PFSK-1 (cell line): ENCODE results near the gene MCEE.
A peak's percentile ranks its signal among the peaks of the same experiment; 100 is the strongest.

Experiments used
- FOXP2 ChIP-seq: optimal IDR thresholded peaks from 2 replicates; pipeline ENCODE3; 2011; ENCODE audit warnings: borderline replicate concordance, control low read depth, inconsistent platforms; ENCODE audit not compliant: insufficient read depth; ENCODE audit errors: extremely low read length, extremely low read depth
- POLR2AphosphoS5 ChIP-seq: IDR thresholded peaks from 2 replicates; pipeline ENCODE4 v1.6.1; 2012; ENCODE audit warnings: low read depth, mild to moderate bottlenecking, control low read depth, low read length, moderate library complexity
- SIN3A ChIP-seq: IDR thresholded peaks from 2 replicates; pipeline ENCODE4 v1.6.1; 2012; ENCODE audit warnings: mild to moderate bottlenecking, low read length, moderate library complexity, borderline replicate concordance; ENCODE audit not compliant: insufficient read depth
- TAF1 ChIP-seq: IDR thresholded peaks from 2 replicates; pipeline ENCODE4 v1.6.1; 2012; ENCODE audit warnings: low read length, control low read depth, borderline replicate concordance; ENCODE audit not compliant: insufficient read depth
- TF ChIP-seq, protein P1 (sequence below), 2 experiments: IDR thresholded peaks; 2 replicates each; pipeline versions ENCODE4 v1.6.1 to v1.8.0; 2011 to 2012; ENCODE audit warnings: low read depth in 2 of 2, low read length in 2 of 2, control low read depth in 1 of 2, inconsistent platforms in 1 of 2, mild to moderate bottlenecking in 1 of 2, moderate library complexity in 1 of 2; ENCODE audit not compliant: insufficient read depth in 1 of 2

MCEE gene

DNA sequence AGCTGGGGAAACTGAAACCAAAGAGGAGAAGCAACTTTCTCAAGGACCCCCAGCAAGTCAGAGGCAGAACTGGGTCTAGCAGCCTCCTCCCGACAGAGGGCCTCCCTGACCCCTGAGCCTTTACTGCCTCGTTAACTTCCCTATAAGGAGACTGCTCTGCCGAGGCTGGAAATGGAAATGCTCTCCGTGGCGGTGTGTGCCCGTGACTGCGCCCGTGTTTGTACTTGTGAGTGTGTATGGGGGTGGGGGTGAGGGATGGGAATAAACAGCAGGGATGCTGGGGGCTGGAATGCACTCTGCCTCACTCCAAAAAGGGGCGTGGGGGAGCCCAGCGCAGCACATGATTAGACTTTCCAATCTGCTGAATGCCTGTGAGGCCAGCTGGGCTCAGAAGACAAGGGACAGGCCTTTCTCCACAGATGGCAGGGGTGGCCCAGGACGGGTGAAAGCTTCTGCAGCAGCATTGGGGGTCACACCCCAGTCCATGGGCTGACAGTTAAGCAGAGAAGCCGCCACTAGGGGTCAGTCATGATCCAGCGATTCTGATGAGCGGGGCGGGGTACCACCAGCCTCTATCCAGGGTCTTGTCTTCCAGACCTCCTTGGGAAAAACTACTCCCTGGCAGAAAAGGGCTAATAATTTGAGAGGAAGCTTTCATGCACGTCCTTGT is 27.2 kb upstream of the MCEE start:
- TF ChIP-seq FOXP2 = no peak
- TF ChIP-seq, protein P1, sequence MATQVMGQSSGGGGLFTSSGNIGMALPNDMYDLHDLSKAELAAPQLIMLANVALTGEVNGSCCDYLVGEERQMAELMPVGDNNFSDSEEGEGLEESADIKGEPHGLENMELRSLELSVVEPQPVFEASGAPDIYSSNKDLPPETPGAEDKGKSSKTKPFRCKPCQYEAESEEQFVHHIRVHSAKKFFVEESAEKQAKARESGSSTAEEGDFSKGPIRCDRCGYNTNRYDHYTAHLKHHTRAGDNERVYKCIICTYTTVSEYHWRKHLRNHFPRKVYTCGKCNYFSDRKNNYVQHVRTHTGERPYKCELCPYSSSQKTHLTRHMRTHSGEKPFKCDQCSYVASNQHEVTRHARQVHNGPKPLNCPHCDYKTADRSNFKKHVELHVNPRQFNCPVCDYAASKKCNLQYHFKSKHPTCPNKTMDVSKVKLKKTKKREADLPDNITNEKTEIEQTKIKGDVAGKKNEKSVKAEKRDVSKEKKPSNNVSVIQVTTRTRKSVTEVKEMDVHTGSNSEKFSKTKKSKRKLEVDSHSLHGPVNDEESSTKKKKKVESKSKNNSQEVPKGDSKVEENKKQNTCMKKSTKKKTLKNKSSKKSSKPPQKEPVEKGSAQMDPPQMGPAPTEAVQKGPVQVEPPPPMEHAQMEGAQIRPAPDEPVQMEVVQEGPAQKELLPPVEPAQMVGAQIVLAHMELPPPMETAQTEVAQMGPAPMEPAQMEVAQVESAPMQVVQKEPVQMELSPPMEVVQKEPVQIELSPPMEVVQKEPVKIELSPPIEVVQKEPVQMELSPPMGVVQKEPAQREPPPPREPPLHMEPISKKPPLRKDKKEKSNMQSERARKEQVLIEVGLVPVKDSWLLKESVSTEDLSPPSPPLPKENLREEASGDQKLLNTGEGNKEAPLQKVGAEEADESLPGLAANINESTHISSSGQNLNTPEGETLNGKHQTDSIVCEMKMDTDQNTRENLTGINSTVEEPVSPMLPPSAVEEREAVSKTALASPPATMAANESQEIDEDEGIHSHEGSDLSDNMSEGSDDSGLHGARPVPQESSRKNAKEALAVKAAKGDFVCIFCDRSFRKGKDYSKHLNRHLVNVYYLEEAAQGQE (IDR thresholded peaks at IDR 0.05; ENCODE audit: insufficient read depth in 1 of 2, low read depth in 2 of 2, low read length in 2 of 2) = peak; percentile 18 to 77; a peak in 2 of 4 replicates
- no peak for TF ChIP-seq POLR2AphosphoS5
- TF ChIP-seq SIN3A = no peak
- no peak for TF ChIP-seq TAF1

DNA sequence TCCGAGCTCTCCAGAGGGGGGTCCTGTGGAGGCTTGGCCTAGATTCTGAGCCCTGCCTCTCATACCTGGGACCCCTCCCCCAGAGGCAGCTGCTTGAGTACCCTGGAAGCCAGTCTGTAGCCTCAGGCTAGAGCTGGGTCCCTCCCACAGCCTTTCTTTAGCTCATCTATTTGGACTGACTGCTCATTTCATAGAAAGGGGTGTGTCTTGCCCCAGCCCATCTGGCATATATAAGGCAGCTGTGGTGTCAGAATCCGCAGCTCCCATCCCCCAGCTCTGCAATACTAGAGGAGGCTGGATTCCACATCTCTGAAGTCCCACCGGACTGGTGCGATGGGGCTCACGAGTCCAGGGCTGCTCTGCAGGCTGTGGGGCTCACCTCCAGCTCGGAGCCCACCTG is 26.5 kb upstream of the MCEE start:
- TF ChIP-seq, protein P1 (IDR thresholded peaks at IDR 0.05; ENCODE audit: insufficient read depth in 1 of 2, low read depth in 2 of 2, low read length in 2 of 2) = no peak
- TF ChIP-seq SIN3A (no peak), POLR2AphosphoS5 (no peak), TAF1 (no peak), FOXP2 (no peak)

DNA sequence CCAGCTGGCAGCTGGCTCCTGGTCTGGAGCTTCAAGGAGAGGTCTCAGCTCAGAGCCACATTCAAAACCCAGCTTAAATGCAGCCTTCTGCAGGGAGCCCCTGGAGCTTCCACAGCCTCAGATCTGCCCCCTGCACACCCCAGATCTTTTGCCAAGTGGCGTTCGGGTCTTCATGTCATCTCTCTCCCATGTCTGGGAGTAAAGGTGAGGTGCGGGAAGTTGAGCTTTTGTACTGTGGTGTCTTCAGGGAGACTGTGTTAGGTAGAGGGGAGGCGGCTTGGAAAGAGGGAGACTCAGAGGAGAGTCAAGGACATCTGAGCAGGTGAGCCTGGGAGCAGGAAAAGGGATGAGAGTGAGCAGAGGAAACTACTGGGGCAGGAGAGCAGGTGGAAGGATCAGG is 25.8 kb upstream of the MCEE start:
- TF ChIP-seq TAF1 (no peak), POLR2AphosphoS5 (no peak), FOXP2 (no peak)

DNA sequence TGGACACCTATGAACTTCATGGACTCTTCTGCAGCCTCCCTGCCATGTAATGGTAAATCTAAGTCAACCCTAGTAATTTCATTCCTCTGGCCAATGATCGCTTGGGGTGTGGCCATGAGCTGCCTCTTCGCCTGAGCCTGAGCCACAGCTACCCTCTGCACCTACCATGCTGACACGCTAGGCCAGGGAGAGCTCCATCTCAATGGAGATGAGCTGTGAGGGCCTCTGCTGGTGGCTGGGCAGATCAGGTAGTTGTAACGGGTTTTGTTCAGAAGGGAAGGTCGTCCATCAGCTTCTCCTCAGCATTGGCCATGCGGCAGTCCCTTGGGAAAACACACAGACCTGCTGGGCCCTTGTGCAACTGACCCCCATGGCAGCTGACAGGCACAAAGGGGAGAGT is 24.8 kb upstream of the MCEE start:
- TF ChIP-seq SIN3A = no peak

DNA sequence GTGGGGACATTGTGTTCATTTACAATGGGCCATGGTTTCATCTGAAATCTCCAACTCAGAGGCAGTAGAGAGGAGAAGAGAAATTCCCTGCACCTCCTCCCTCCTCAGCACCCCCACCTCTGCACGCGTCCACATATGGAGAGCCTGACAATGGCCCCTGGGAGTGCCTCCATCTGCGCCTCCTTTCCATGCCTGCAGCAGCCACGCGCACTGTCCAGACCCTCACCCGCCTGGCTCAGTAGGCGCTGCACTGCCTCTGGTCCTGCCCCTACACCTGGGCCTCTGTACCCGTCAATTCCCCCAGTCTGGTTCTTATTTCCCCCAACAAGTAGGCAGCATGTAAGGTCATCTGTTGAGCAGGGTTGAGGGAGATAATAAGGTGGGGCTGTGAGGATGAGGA is 24.2 kb upstream of the MCEE start:
- TF ChIP-seq FOXP2 (no peak), POLR2AphosphoS5 (no peak), SIN3A (no peak), TAF1 (no peak)
- TF ChIP-seq, protein P1 (IDR thresholded peaks at IDR 0.05; ENCODE audit: insufficient read depth in 1 of 2, low read depth in 2 of 2, low read length in 2 of 2) = no peak

DNA sequence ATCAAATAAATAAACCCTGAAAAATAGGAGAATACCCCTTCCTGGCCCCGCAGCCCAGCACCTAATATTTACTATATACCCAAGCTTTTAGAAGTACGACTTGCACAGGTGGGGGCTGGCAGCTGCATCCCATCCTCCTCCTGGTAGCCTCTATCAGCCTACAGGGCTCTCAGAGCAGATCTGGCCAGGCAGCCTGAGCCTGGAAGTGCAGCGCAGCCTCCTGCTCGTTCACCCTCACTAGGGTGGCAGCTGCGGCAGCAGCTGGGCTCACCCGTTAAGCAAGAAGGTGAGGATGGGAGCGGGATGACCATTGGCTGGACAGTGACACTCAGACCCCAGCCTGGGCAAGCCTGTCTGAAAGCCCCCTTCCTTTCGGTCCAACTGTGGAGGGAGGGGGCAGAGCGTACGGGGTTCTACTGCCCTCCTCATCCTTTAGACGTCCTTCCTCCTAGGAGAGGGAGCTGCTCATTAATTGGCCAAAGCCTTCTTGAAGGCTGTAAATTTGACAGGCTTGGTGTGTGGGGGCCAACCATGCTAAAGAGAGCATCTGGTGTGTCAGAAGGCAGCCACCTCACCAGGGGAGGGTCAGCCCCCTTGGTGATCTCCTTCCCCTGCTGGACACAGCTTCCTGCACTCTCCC is 23.7 kb upstream of the MCEE start:
- TF ChIP-seq POLR2AphosphoS5 (no peak), FOXP2 (no peak), TAF1 (no peak)
